HepG2 (cell line): ENCODE measurements around the gene FSHR. TPM values are rescaled to one million over a fixed set of nuclear protein-coding genes. Genes with fewer than 3 reads are reported as not detected.

Experiments
- ATAC-seq: fragments of 200-7000 bp; cut with Tn5 transposase; 3 replicates; pipeline ENCODE4 v1.9.1; 2020; ENCODE audit warnings: mild to moderate bottlenecking, moderate library complexity
- BruUV-seq: library from RNA; stranded (reverse); fragments of 400-500 nt; replicated peaks from 2 replicates; lab custom pipeline; 2021; lab: Mats Ljungman, UMichigan
- CTCF ChIA-PET: fragments of 300-600 bp; formaldehyde crosslinking; extraction: SDS; loops from one replicate; lab custom pipeline; 2021; ENCODE audit warnings: low total read pairs, inconsistent platforms, low intra/inter-chr PET ratio; lab: Yijun Ruan, JAX
- POLR2A ChIA-PET: fragments of 350-600 bp; sonication (Branson Sonifier 250); formaldehyde crosslinking; loops from one replicate; lab custom pipeline; 2020; ENCODE audit warnings: antibody characterized with exemption, inconsistent platforms; lab: Yijun Ruan, JAX
- DNase-seq: peaks from one replicate; pipeline ENCODE4 v3.0.0-alpha.2; 2015; ENCODE audit warnings: low spot score
- FAIRE-seq: peaks from 3 replicates; lab custom pipeline; 2011; peaks lifted over from hg19 to GRCh38; lab: Jason Lieb, UNC
- H2AFZ ChIP-seq: one replicate; pipeline ENCODE4 v1.6.1; 2011; ENCODE audit warnings: low read length, inconsistent platforms
- H3K27ac ChIP-seq: fragments of 300-600 bp; 3 replicates; pipeline ENCODE4 v1.8.0; 2011; ENCODE audit warnings: mixed run types, mild to moderate bottlenecking, mixed read lengths, low read length, inconsistent platforms; ENCODE audit not compliant: insufficient read depth; ENCODE audit errors: extremely low read length
- H3K27me3 ChIP-seq, 2 experiments: fragments of 200-600 bp in 1 of 2; 2 replicates in 1 of 2; 3 replicates in 1 of 2; pipeline versions ENCODE4 v1.6.0 to v1.8.0; 2011; ENCODE audit warnings: low read length in 2 of 2, mild to moderate bottlenecking in 2 of 2, moderate library complexity in 2 of 2, inconsistent platforms in 1 of 2; ENCODE audit not compliant: insufficient read depth in 2 of 2, control insufficient read depth in 1 of 2
- H3K36me3 ChIP-seq, 2 experiments: fragments of 200-600 bp in 1 of 2; replicated peaks in 1 of 2; 2 replicates in 1 of 2; 3 replicates in 1 of 2; pipeline versions ENCODE4 v1.5.1 to v1.8.0; 2011; ENCODE audit warnings: low read length in 2 of 2, inconsistent platforms in 1 of 2; ENCODE audit not compliant: insufficient read depth in 2 of 2, control insufficient read depth in 1 of 2
- H3K4me1 ChIP-seq: 2 replicates; pipeline ENCODE4 v1.5.1; 2012; ENCODE audit warnings: low read length, inconsistent platforms; ENCODE audit not compliant: insufficient read depth
- H3K4me2 ChIP-seq: 2 replicates; pipeline ENCODE4 v1.6.0; 2011; ENCODE audit warnings: low read depth, low read length, inconsistent platforms
- H3K4me3 ChIP-seq, 3 experiments: fragments of 200-600 bp in 1 of 3; sonication (generic), shearing (Covaris generic) in 1 of 3; replicated peaks in 1 of 3; 2 replicates each; pipeline ENCODE4 v1.5.1; 2011 to 2016; ENCODE audit warnings: low read length in 3 of 3, inconsistent platforms in 2 of 3, low read depth in 2 of 3, mild to moderate bottlenecking in 2 of 3, control low read depth in 1 of 3, mixed read lengths in 1 of 3; ENCODE audit not compliant: insufficient read depth in 1 of 3
- H3K79me2 ChIP-seq: one replicate; pipeline ENCODE4 v1.6.1; 2011; ENCODE audit warnings: low read length, inconsistent platforms; ENCODE audit not compliant: insufficient read depth
- H3K9ac ChIP-seq: 2 replicates; pipeline ENCODE4 v1.6.0; 2011; ENCODE audit warnings: mild to moderate bottlenecking, low read depth, low read length, inconsistent platforms; ENCODE audit not compliant: insufficient read depth
- H3K9me3 ChIP-seq: 2 replicates; pipeline ENCODE4 v1.5.1; 2012; ENCODE audit warnings: mild to moderate bottlenecking, low read length
- H4K20me1 ChIP-seq: 2 replicates; pipeline ENCODE4 v1.6.0; 2011; ENCODE audit warnings: inconsistent platforms, mild to moderate bottlenecking, low read length, moderate library complexity; ENCODE audit not compliant: insufficient read depth
- EP300 ChIP-seq, 3 experiments: sonication (generic) in 1 of 3; formaldehyde crosslinking in 1 of 3; IDR thresholded peaks; 2 replicates each; pipeline versions ENCODE4 v1.5.1 to v1.6.1; 2011 to 2020; ENCODE audit warnings: low read depth in 2 of 3, low read length in 2 of 3, borderline replicate concordance in 1 of 3, improper control_type of control experiment in 1 of 3, mild to moderate bottlenecking in 1 of 3, missing genetic modification reagents in 1 of 3, moderate library complexity in 1 of 3
- HDAC6 ChIP-seq: fragments of 200-600 bp; sonication (generic); IDR thresholded peaks from 2 replicates; pipeline ENCODE4 v1.7.0; 2017; ENCODE audit warnings: mild to moderate bottlenecking, antibody characterized with exemption, low read length, low read depth
- ISL2 ChIP-seq: sonication (generic); formaldehyde crosslinking; IDR thresholded peaks from 2 replicates; pipeline ENCODE4 v1.5.0; 2020; ENCODE audit warnings: missing genetic modification reagents
- NFE2L2 ChIP-seq: fragments of 150-350 bp; IDR thresholded peaks from 2 replicates; pipeline ENCODE4 v1.6.1; 2014; ENCODE audit warnings: low read length
- NPAS2 ChIP-seq: sonication (generic); formaldehyde crosslinking; IDR thresholded peaks from 2 replicates; pipeline ENCODE4 v1.8.0; 2022; ENCODE audit warnings: mild to moderate bottlenecking, missing genetic modification reagents, borderline replicate concordance
- RBAK ChIP-seq: sonication (generic); formaldehyde crosslinking; IDR thresholded peaks from 2 replicates; pipeline ENCODE4 v1.5.1; 2020; ENCODE audit warnings: mild to moderate bottlenecking, missing genetic modification reagents
- RNF2 ChIP-seq: fragments of 450-650 bp; conservative IDR thresholded peaks from 2 replicates; pipeline ENCODE4 v1.6.1; 2016; ENCODE audit warnings: low read depth
- SAFB2 ChIP-seq: sonication (generic); formaldehyde crosslinking; IDR thresholded peaks from 2 replicates; pipeline ENCODE4 v1.5.1; 2020; ENCODE audit warnings: missing genetic modification reagents, low read depth, mild to moderate bottlenecking, borderline replicate concordance
- TBP ChIP-seq: sonication (generic); formaldehyde crosslinking; IDR thresholded peaks from 2 replicates; pipeline ENCODE4 v1.5.0; 2020; ENCODE audit warnings: missing genetic modification reagents
- TIGD3 ChIP-seq: sonication (generic); formaldehyde crosslinking; IDR thresholded peaks from 2 replicates; pipeline ENCODE4 v1.5.1; 2020; ENCODE audit warnings: mild to moderate bottlenecking, missing genetic modification reagents, borderline replicate concordance
- UBTF ChIP-seq: sonication (generic); formaldehyde crosslinking; IDR thresholded peaks from 2 replicates; pipeline ENCODE4 v1.4.0; 2020; ENCODE audit warnings: mild to moderate bottlenecking, missing genetic modification reagents
- ZBTB2 ChIP-seq: sonication (generic); formaldehyde crosslinking; IDR thresholded peaks from 2 replicates; pipeline ENCODE4 v1.8.0; 2022; ENCODE audit warnings: low read depth, missing genetic modification reagents
- ZFP36 ChIP-seq: fragments of 150-350 bp; IDR thresholded peaks from 2 replicates; pipeline ENCODE4 v1.6.1; 2018; ENCODE audit warnings: borderline replicate concordance, low read length, low read depth; ENCODE audit not compliant: partially characterized antibody
- ZNF446 ChIP-seq: sonication (generic); formaldehyde crosslinking; IDR thresholded peaks from 2 replicates; pipeline ENCODE4 v1.5.0; 2020; ENCODE audit warnings: mild to moderate bottlenecking, missing genetic modification reagents
- ZNF460 ChIP-seq: sonication (generic); formaldehyde crosslinking; IDR thresholded peaks from 2 replicates; pipeline ENCODE4 v1.5.1; 2020; ENCODE audit warnings: missing genetic modification reagents, mild to moderate bottlenecking, borderline replicate concordance
- ZNF788 ChIP-seq: sonication (generic); formaldehyde crosslinking; IDR thresholded peaks from 2 replicates; pipeline ENCODE4 v1.5.0; 2020; ENCODE audit warnings: mild to moderate bottlenecking, missing genetic modification reagents, borderline replicate concordance
- ZSCAN25 ChIP-seq: sonication (generic); formaldehyde crosslinking; IDR thresholded peaks from 2 replicates; pipeline ENCODE4 v1.8.0; 2022; ENCODE audit warnings: mild to moderate bottlenecking, missing genetic modification reagents
- ZSCAN30 ChIP-seq: sonication (generic); formaldehyde crosslinking; IDR thresholded peaks from 2 replicates; pipeline ENCODE4 v1.5.0; 2020; ENCODE audit warnings: mild to moderate bottlenecking, missing genetic modification reagents
- WGBS: methylation state at CpG from one replicate; pipeline ENCODE4 v1.1.6; 2017; ENCODE audit warnings: low lambda C conversion rate; 5-methylcytosine and 5-hydroxymethylcytosine counted together
- in situ Hi-C: cut with HindIII; loops from 2 replicates; pipeline ENCODE4 v1.10.0; 2017; ENCODE audit warnings: low pct_unique_long_range_greater_than_20kb; ENCODE audit not compliant: extremely low pct_ligation_motif_present
- intact Hi-C: fragments of 100-400 bp; cut with micrococcal nuclease; formaldehyde crosslinking; loops from one replicate; pipeline ENCODE4 v1.10.0; 2022; ENCODE audit not compliant: unreplicated experiment
- polyA plus RNA-seq, 8 experiments: library from polyadenylated mRNA; depleted of rRNA in 3 of 8; stranded (reverse) in 7 of 8; unstranded in 1 of 8; fragments of >200 nt; fragmentation: Illumina TruSeq in 4 of 8; extraction: Trizol in 4 of 8; gene quantifications; 2 replicates each; pipeline versions ENCODE4 v1.2.1 to v1.2.3, GENCODE V29; 2011 to 2016; ENCODE audit warnings: low read depth in 4 of 8, missing spikeins in 1 of 8, mixed read lengths in 1 of 8; ENCODE audit not compliant: insufficient read depth in 1 of 8
- total RNA-seq, 5 experiments: library from RNA; depleted of rRNA; stranded (reverse); fragments of >200 nt; fragmentation: Illumina TruSeq; extraction: Trizol; gene quantifications; 2 replicates each; pipeline ENCODE4 v1.2.3, GENCODE V29; 2016; ENCODE audit warnings: low read depth in 1 of 5

The FSHR gene
- total and polyA plus RNA-seq, 2 of the 13 experiments (the other 11 are each of a cell fraction or from before 2014, with no cell fraction given): not detected

GRCh38 chr2:49177194-49177593, 22.9 kb upstream of the FSHR start:
- no peaks in the 10 kb centered on the region for H3K4me1 ChIP-seq
- no peaks in the 10 kb centered on the region for H3K9me3 ChIP-seq
- intact Hi-C loops (no loop called here), in situ Hi-C loops (no loop called here)
- no peak for FAIRE-seq
- H3K27me3 ChIP-seq: no peaks in the 10 kb centered on the region
- H3K79me2 ChIP-seq: no peaks in the 10 kb centered on the region
- H3K4me3 ChIP-seq: no peak overlapping the region
- POLR2A ChIA-PET: no interaction called here
- H3K9ac ChIP-seq: no peak overlapping the region
- no peak for DNase-seq
- H3K27ac ChIP-seq: no peak overlapping the region
- TF ChIP-seq ZSCAN25 (CRISPR knock-in tag) (no peak), ZFP36 (no peak), ZNF460 (CRISPR knock-in tag) (no peak), ISL2 (CRISPR knock-in tag) (no peak), NPAS2 (CRISPR knock-in tag) (no peak), TBP (CRISPR knock-in tag) (no peak), HDAC6 (no peak), ZNF788 (CRISPR knock-in tag) (no peak), ZBTB2 (CRISPR knock-in tag) (no peak), RNF2 (no peak), RBAK (CRISPR knock-in tag) (no peak), ZSCAN30 (no peak), NFE2L2 (no peak), UBTF (CRISPR knock-in tag) (no peak), TIGD3 (CRISPR knock-in tag) (no peak), ZNF446 (CRISPR knock-in tag) (no peak), EP300 (IDR thresholded peaks at IDR 0.05; ENCODE audit: low read depth in 2 of 2, low read length in 2 of 2) (no peak), EP300 (CRISPR knock-in tag; IDR thresholded peaks at IDR 0.05; ENCODE audit: borderline replicate concordance) (no peak), SAFB2 (no peak)
- H2AFZ ChIP-seq: no peak overlapping the region
- 91% methylated on average over 1 of the region's 1 CpG for WGBS
- CTCF ChIA-PET: no interaction called here
- BruUV-seq: no TSS peak
- ATAC-seq: no peak
- no peaks in the 10 kb centered on the region for H3K36me3 ChIP-seq
- H3K4me2 ChIP-seq: no peak overlapping the region
- no peaks in the 10 kb centered on the region for H4K20me1 ChIP-seq
